Activated CD4-positive, alpha-beta T cell treated with anti-CD3 and anti-CD28 coated beads, Interleukin-2, Interleukin-4, amounts not matched to agents 100 ng/mL and 50 ng/mL, durations not matched to agents 16 hours and 8 hours (primary cell): ENCODE measurements around the gene PGS1.
A peak's percentile ranks its signal among the peaks of the same experiment; 100 is the strongest.
"Not testable (repeated sequence)": the region's sequence is repeated elsewhere in the genome, so short reads cannot be mapped to it uniquely, and the experiment has no call there.

Experiments used
- DNase-seq: peaks from one replicate; pipeline ENCODE4 v3.0.0-alpha.2; 2020; ENCODE audit warnings: low spot score

The PGS1 gene

DNA sequence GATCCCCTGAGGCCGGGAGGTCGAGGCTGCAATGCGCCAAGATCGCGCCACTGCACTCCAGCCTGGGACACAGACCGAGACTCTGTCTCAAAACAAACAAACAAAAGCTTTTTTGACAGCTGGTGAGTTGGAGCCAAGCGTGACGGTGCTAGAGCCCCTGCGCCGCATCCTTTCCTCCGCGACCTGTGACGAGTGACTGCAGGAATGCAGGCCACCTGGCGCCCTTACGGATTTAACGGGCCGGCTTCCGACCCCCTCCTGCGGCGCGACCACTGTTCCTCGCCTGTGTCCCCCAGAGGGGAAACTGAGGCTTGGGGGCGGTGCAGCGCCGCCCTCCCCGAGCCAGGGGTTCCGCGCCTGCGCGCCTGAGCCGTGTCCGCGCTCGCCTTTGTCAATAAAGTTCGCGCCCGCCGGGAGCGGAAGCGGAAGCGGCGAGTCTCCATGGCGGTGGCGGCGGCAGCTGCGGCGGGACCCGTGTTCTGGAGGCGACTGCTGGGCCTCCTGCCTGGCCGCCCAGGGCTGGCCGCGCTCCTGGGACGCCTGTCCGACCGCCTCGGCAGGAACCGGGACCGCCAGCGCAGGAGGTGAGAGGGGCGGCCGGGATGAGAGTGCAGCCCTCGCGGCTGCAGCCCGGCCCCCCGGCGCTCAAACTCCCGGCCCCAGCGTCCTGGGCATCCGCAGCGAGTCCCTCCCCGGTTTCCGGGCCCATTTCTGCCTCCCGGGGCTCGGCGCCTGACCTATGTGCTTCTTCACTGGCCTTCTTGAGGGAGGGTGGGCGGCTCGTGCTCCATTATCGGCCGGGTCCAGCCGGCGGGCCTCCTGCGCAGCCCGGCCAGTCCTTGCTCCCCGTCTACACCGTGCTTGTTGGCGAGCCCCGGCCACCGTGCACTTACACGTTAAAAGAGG, at the start of gene PGS1:
Gene PGS1 (plus strand): TSS at position 425 of the 906 bp plus-strand sequence. CDS start 17 bp downstream, at position 442.
- DNase-seq = peak; percentile 85

DNA sequence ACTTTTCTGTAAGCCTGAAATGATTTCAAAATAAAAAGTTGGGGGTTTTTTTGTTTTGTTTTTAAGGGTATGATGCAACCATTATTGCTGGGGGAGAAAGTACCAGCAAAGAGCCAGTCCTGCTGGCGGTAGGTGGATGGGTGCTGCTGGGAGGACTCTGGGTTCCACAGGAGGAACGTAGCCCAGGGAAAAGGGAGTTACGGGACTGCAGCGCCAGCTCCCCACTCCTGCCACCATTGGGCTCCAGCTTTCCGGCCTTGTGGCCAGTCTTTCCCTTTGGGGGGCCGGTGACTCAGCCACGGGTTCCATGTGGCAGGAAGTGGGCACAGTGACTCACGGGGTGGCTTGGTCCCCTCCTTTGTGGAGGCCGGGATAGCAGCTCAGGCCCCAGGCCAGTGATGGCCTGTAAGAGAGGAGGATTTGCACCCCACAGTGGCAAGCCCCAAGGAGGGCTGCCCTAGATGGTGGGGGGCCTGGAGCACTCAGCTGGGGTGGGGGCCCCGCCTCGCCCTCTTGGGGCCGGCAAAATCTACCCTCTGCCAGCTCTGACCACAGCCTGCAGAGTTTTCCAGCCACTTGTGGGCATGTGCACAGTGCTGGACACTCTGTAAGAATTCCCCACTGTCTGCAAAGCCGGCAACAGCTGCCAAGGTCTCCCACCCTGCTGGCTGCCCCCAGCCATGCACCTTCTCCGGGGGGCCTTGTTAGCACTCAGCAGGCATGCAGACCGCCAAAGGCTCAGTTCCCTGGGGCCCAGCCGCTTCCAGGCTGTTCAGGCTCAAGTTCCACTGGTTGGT, 49.0 kb upstream of the PGS1 start:
- DNase-seq = peak; percentile 52

- DNase-seq = no peak
These were observed 47.8 kb upstream of the PGS1 start for GRCh38 chr17:78330570-78331224.

DNA sequence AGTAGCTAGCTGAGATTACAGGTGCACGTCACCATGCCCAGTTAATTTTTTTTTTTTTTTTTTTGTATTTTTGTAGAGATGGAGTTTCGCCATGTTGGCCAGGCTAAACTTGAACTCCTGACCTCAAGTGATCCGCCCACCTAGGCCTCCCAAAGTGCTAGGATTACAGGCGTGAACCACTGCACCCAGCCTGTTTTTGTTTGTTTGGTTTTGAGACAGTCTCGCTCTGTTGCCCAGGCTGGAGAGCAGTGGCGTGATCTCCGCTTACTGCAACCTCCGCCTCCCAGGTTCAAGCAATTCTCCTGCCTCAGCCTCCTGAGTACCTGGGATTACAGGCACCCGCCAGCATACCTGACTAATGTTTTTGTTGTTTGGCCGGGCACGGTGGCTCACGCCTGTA, 47.1 kb upstream of the PGS1 start:
- DNase-seq = not testable (repeated sequence)

DNA sequence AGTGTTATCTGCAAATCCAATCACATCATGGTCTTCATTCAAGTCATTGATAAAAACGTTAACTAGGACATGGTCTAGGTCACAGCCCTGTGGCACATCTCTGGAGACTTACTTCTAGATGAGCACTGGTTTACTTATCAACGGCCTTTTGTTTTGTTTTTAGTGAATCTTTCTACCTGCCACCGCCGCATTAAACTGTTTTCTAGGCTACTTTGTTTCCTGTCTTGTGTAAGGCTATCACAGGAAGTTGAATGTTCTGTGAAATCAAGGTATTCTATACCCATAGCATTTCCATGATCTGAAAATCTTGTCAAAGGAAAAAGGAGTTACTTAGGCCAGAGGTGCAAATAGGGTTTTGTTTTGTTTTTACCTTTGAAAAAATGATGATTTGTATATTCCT, 45.5 kb upstream of the PGS1 start:
- DNase-seq = peak; percentile 41

DNA sequence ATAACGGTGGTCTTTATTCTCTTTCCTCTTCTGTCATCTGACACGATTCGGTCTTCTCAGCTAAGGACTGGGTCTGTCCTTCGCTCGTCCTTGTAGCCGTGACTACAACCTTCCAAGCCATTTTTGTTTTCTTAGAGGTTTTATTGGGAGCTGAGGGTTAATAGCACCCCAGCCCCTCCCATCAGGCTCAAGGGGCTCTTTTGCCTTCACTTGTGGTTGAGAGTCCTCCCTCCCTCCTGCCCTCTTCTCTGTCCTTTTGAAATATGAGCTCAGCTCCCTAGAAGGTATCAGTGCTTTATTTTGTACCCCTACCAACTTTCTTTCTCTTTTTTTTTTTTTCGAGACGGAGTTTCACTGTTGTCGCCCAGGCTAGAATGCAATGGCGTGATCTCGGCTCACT, 43.2 kb upstream of the PGS1 start:
- DNase-seq = no peak

DNA sequence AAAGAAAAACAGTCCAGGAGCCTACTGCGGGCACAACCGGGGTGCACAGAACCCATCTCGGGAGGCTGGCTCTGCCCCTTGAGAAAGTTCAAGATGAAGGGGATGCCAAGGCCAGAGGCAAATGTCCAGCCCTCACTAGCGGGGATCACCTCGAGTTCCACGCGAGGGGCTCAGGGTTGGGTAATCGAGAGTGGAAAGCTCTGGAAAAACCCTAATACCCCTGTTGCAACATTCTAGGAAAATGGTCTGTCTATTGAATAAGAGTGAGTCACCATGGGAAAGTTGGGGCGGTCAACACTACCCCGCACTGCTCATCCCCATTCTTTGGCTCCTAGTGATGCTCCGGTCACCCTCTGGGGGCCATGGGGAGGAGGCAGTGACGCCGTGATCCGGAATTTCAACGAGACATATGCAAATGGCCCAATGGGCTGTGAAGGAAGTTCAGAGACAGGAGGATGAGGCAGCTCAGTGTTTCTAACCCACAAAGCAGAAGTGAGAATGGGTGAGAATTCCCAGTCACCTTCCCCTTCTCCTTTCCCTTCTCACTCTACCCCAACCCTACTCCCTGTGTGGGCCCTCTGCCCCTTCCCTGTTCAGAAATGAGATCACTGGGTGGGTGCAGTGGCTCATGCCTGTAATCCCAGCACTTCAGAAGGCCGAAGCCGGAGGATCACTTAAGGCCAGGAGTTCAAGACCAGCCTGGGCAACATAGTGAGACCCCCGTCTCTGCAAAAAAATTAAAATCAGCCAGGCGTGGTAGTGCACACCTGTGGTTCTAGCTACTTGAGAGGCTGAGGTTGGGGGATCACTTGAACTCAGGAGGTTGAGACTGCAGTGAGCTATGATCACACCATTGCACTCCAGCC, 41.0 kb upstream of the PGS1 start:
- DNase-seq = no peak

DNA sequence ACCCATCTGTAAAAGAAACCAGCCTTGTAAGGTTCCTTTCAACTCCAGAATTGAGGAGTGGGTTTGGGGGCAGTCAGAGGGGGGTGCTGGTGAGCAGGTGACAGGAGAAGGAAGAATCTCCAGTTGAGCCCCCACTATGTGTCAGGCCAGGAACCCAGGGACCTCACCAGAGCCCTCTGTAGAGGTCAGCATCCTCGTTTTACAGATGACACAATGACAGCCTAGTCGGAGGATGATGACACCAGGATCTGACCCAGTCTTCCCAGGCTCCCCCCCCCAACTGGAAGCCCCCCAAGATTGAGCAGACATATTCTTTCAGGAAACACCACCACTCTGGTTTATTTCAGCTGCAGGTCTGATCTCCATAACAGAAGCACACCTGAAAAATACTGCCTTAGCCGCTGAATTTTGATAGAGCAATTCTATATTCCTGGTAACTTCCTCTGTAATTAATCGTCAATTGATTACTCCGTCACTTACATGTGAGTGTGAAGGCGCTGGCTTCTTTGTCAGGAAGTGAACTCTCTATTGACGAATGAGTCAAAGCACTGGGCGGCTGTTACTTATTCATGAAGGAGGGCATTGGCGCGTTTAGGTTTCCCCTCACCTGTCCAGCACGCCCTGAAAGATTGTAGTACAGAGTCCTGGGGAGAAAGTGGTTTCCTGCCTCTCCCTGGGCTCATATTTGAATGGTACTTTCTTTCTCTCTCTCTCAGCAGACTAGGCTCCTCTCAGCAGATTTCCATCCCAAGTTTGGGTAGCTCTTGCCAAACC, 39.8 kb upstream of the PGS1 start:
- no peak for DNase-seq

GRCh38 chr17:78340183-78340955, 38.1 kb upstream of the PGS1 start:
- no peak for DNase-seq

GRCh38 chr17:78341559-78342448, 36.6 kb upstream of the PGS1 start:
- DNase-seq = no peak

- DNase-seq = no peak
These were observed 35.8 kb upstream of the PGS1 start for GRCh38 chr17:78342449-78343186.

- DNase-seq = no peak
These were observed 35.3 kb upstream of the PGS1 start for GRCh38 chr17:78343187-78343542.

DNA sequence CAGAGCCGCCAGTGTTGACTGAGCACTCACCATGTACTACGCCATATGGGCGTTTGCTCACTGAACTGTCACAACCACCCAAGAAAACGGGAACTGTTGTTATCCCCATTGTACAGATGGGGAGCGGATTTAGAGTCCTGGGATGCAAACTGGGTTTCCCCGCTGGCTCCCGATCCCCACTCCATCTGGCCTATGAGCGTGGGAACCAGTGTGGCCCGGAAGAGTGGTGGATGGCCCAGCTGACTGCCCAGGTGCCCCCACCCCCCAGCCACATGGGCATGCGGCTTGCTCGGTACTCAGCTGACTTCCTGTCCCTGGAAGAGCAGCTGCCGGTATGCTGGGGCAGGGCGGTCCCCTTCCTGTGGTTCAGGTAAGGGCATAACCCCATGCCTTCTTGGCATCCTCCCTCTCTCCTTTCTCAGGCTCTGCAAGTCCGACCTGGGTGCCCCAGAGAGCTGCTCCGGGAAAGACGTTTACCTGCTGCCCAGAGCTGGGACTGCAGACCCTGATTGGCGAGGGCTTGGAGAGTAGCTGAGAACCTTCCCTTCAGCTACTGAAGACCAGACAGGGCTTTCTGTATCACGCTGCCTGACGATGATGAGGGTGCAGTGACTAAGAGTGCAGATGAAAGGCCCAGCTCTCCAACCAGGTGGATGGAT, 34.8 kb upstream of the PGS1 start:
- DNase-seq = peak; percentile 75

DNA sequence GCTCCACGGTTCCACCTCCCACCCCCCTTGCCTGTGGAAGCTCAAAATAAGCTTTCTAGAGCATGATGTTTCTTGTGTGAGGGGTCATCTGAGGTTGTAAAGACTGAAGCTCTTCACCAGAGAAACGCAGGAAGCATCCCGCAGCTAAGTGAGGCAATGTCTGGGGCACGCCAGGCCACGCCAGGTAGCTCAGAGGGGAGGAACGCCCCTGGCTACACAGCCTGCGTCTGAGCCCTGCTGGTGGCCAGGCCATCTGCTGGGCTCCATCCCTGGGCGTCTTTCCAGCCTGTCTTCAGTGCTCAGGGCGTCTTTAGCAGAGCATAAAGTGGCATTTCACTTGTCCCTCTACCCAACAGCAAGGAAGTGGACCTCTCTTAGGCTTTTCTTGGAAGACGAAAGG, 33.8 kb upstream of the PGS1 start:
- DNase-seq = no peak

DNA sequence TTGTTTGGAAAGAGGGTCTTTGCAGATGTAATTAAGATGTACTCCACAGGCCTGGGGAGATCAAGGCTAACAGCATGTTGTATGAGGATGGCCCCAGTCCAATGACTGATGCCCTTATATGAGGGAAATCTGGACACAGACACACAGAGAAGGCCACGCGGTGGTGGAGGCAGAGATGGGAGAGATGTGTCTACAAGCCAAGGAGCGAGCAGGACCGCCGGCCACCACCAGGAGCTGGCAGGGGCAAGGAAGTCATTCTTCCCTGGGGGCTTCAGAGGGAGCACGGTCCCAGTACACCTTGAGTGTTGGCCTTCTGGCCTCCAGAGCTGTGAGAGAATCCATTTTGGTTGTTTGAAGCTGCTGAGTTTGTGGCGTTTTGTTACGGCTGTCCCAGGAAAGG, 33.3 kb upstream of the PGS1 start:
- no peak for DNase-seq

DNA sequence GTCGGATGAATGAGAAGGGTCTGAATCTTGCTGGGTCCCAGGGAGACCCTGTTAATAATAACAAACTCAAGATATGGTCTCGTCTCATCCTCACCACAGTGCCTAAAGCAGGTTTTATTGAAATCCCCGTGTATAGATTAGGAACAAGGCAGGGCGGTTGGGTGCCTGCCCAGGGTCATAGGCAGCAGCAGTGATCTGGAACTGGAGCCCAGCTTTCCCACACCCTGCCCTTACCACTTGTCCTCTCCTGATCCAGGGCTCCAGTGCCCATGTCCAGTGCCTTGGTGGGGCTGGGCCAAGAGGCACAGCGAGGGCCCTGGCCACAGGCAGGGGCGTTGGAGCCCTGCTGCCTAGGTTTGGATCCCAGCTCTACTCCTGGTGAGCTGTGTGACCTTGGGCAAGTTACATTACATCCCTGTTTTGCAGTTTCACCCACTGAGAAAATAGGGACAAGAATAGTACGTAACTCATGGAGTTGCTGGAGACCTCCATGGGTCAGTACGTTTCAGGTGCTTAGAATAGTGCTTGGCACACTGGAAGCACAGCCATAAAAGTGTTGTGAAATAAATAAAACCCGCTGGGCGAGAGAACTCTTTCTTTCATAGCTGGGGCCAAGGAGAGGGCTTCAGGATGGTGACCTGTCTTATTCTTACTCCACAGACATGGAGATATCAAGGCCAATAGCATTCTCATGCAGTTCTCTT, 32.5 kb upstream of the PGS1 start:
- no peak for DNase-seq

- no peak for DNase-seq
These were observed 31.7 kb upstream of the PGS1 start for GRCh38 chr17:78346605-78347250.
